ENCODE measurements around the gene ZBTB34. TPM values are rescaled to one million over a fixed set of nuclear protein-coding genes. Genes with fewer than 3 reads are reported as not detected.

The ZBTB34 gene
- total RNA-seq, 1 donor from 2014 or later, result 4.5 TPM

DNA sequence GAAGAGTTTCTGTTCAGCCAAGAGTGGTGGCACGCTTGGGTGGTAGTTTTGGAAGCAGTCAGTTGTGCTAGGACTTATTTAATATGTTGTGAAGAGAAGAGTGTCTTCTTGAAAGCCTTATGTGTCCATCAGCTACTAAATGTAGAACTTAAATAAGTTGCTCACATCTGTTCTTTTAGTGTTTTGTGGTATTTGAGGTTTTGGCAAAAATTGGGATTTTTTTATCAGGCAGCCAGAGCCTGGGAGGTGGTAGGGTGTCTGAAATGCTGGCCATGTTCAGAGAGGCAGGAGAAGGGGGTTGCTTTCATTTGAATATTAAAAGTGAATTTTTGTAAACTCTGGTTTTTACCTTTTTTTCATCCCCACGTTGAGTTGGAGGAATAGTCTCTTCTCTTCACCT lies 24.2 kb upstream of the ZBTB34 start:
- intact Hi-C loops (cut with micrococcal nuclease), result no loop called here
- H3K4me3 ChIP-seq, result no peak overlapping the region
- TF ChIP-seq, protein P1, sequence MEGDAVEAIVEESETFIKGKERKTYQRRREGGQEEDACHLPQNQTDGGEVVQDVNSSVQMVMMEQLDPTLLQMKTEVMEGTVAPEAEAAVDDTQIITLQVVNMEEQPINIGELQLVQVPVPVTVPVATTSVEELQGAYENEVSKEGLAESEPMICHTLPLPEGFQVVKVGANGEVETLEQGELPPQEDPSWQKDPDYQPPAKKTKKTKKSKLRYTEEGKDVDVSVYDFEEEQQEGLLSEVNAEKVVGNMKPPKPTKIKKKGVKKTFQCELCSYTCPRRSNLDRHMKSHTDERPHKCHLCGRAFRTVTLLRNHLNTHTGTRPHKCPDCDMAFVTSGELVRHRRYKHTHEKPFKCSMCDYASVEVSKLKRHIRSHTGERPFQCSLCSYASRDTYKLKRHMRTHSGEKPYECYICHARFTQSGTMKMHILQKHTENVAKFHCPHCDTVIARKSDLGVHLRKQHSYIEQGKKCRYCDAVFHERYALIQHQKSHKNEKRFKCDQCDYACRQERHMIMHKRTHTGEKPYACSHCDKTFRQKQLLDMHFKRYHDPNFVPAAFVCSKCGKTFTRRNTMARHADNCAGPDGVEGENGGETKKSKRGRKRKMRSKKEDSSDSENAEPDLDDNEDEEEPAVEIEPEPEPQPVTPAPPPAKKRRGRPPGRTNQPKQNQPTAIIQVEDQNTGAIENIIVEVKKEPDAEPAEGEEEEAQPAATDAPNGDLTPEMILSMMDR (IDR thresholded peaks at IDR 0.05; ENCODE audit: borderline replicate concordance), result no peak
- H3K9me3 ChIP-seq (replicated peaks), result no peaks in the 10 kb centered on the region
- H3K27me3 ChIP-seq (ENCODE audit: low read depth), result no peaks in the 10 kb centered on the region
- DNase-seq, result no peak
- peaks cover 75% of the 10 kb centered on the region for H3K4me1 ChIP-seq
- H3K27ac ChIP-seq (replicated peaks), result no peak overlapping the region
- peaks cover 46% of the 10 kb centered on the region for H3K36me3 ChIP-seq

- Histone ChIP-seq H3K27ac (replicated peaks) (no peak overlapping the region), H3K4me3 (no peak overlapping the region), H3K4me1 (peaks cover 67% of the 10 kb centered on the region), H3K27me3 (ENCODE audit: low read depth) (no peaks in the 10 kb centered on the region), H3K36me3 (peaks cover 33% of the 10 kb centered on the region), H3K9me3 (replicated peaks) (no peaks in the 10 kb centered on the region)
- TF ChIP-seq, protein P1 (IDR thresholded peaks at IDR 0.05; ENCODE audit: borderline replicate concordance), result no peak
- intact Hi-C loops (cut with micrococcal nuclease), result no loop called here
- DNase-seq, result no peak
Observed at GRCh38 chr9:126838055-126838811, 22.2 kb upstream of the ZBTB34 start.

DNA sequence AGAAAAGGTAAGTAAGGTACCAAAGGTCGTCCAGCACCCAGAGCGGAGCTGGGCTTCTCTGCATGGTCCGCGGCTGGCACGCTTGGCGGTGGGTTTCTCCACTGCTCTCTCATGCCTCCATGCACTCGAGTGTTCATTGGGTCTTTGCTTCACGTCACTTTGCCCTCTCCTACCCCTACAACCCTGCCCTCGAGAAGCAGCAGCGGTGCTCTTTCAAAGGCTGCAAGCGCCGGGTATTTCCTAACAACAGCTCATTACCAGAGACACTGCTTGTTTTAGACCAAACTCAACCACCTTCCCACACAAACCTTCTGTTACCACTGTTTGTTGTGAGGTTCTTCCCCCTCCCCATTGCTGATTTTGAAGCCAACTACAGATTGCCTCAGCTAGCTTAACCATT lies 21.5 kb upstream of the ZBTB34 start:
- DNase-seq, result no peak
- peaks cover 67% of the 10 kb centered on the region for H3K4me1 ChIP-seq
- H3K9me3 ChIP-seq (replicated peaks), result no peaks in the 10 kb centered on the region
- TF ChIP-seq, protein P1 (IDR thresholded peaks at IDR 0.05; ENCODE audit: borderline replicate concordance), result no peak
- H3K27me3 ChIP-seq (ENCODE audit: low read depth), result no peaks in the 10 kb centered on the region
- intact Hi-C loops (cut with micrococcal nuclease), result no loop called here
- no peak overlapping the region for H3K27ac ChIP-seq (replicated peaks)
- H3K36me3 ChIP-seq, result peaks cover 27% of the 10 kb centered on the region
- no peak overlapping the region for H3K4me3 ChIP-seq

DNA sequence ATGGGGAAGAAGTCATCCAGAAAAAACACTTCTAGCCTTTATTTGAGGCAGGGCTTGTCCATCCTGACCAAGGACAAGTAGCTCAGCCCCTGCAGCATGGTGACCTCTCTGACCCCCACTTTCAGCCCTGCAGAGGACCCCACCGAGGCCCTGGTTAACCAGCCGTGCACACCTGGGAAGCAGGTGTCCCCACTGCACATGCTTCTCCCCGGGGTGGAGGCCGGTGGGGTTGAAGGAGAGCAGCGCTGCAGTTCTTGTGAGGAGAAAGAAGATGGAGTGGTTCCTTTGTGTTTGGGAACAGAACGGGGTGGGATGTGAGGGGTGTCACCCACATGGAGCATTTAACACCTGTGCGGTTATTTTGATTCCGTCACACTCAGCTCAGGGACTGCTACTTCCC lies 21.1 kb upstream of the ZBTB34 start:
- peaks cover 23% of the 10 kb centered on the region for H3K36me3 ChIP-seq
- no peaks in the 10 kb centered on the region for H3K27me3 ChIP-seq (ENCODE audit: low read depth)
- H3K4me3 ChIP-seq, result no peak overlapping the region
- TF ChIP-seq, protein P1 (IDR thresholded peaks at IDR 0.05; ENCODE audit: borderline replicate concordance), result no peak
- DNase-seq, result no peak
- intact Hi-C loops (cut with micrococcal nuclease), result no loop called here
- H3K9me3 ChIP-seq (replicated peaks), result no peaks in the 10 kb centered on the region
- H3K27ac ChIP-seq (replicated peaks), result no peak overlapping the region
- H3K4me1 ChIP-seq, result peaks cover 67% of the 10 kb centered on the region

DNA sequence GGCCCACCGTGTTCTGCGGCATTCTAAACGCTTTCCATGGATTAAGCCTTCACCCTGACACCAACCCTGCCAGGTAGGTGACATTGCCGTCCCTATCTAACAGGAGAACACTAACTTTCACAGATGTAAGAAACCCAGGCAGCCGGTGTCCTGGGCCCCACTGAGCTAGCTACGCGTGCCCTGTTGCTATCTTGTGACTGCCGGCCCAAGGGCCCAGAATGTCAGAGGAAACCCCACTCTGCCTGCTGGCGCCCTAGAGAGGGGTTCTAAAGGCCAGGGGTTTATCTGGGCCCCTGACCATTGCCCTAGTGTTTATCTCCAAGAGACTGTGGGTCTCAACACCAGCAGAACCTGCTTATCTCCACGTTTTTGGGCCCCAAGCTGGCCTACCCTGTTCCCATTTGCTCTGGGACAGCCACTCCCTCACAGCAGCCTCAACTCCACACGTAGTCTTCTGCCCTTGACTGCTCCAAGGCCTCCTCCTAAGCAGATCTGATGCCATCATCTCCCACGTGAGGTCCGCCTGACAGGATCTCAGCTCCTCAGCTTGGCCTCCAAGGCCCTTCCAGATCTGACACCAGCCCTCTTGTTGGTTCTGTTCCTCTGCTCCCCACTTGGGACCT lies 18.1 kb upstream of the ZBTB34 start:
- intact Hi-C loops (cut with micrococcal nuclease), result no loop called here
- Histone ChIP-seq H3K27ac (replicated peaks) (no peak overlapping the region), H3K4me3 (no peak overlapping the region), H3K36me3 (peaks cover 13% of the 10 kb centered on the region), H3K27me3 (ENCODE audit: low read depth) (no peaks in the 10 kb centered on the region), H3K4me1 (peaks cover 39% of the 10 kb centered on the region), H3K9me3 (replicated peaks) (no peaks in the 10 kb centered on the region)
- TF ChIP-seq, protein P1 (IDR thresholded peaks at IDR 0.05; ENCODE audit: borderline replicate concordance), result no peak
- no peak for DNase-seq
